Measurements from ENCODE around the gene WDR37.

DNA sequence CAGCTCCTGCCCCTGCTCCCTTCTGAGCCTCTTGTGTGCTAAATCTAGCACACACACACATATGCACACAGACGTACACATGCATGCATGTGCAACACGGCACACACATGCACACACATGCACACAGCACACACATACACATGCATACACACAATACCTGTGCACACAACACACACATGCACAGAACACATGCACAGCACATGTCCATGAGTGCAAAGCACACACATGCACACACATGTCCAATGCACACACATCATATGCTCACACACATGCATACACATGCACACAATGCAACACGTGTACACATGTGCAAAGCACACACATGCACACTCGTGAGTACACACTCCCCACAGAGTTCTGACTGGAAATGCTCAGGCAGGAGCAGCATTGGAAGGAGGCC, 115.0 kb downstream of the WDR37 start:
- TF ChIP-seq, protein P1, sequence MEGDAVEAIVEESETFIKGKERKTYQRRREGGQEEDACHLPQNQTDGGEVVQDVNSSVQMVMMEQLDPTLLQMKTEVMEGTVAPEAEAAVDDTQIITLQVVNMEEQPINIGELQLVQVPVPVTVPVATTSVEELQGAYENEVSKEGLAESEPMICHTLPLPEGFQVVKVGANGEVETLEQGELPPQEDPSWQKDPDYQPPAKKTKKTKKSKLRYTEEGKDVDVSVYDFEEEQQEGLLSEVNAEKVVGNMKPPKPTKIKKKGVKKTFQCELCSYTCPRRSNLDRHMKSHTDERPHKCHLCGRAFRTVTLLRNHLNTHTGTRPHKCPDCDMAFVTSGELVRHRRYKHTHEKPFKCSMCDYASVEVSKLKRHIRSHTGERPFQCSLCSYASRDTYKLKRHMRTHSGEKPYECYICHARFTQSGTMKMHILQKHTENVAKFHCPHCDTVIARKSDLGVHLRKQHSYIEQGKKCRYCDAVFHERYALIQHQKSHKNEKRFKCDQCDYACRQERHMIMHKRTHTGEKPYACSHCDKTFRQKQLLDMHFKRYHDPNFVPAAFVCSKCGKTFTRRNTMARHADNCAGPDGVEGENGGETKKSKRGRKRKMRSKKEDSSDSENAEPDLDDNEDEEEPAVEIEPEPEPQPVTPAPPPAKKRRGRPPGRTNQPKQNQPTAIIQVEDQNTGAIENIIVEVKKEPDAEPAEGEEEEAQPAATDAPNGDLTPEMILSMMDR (IDR thresholded peaks at IDR 0.05) = no peak
- TF ChIP-seq GATA2 (CRISPR knock-in tag; IDR thresholded peaks at IDR 0.05) (no peak), CHD2 (IDR thresholded peaks at IDR 0.05; ENCODE audit: low read length, partially characterized antibody) (no peak), RAD21 (IDR thresholded peaks at IDR 0.05; ENCODE audit: low read length) (no peak), RFX5 (IDR thresholded peaks at IDR 0.05; ENCODE audit: low read length) (no peak), SIN3A (IDR thresholded peaks at IDR 0.05; ENCODE audit: borderline replicate concordance, low read depth, low read length) (no peak)
- TF ChIP-seq, protein P2, sequence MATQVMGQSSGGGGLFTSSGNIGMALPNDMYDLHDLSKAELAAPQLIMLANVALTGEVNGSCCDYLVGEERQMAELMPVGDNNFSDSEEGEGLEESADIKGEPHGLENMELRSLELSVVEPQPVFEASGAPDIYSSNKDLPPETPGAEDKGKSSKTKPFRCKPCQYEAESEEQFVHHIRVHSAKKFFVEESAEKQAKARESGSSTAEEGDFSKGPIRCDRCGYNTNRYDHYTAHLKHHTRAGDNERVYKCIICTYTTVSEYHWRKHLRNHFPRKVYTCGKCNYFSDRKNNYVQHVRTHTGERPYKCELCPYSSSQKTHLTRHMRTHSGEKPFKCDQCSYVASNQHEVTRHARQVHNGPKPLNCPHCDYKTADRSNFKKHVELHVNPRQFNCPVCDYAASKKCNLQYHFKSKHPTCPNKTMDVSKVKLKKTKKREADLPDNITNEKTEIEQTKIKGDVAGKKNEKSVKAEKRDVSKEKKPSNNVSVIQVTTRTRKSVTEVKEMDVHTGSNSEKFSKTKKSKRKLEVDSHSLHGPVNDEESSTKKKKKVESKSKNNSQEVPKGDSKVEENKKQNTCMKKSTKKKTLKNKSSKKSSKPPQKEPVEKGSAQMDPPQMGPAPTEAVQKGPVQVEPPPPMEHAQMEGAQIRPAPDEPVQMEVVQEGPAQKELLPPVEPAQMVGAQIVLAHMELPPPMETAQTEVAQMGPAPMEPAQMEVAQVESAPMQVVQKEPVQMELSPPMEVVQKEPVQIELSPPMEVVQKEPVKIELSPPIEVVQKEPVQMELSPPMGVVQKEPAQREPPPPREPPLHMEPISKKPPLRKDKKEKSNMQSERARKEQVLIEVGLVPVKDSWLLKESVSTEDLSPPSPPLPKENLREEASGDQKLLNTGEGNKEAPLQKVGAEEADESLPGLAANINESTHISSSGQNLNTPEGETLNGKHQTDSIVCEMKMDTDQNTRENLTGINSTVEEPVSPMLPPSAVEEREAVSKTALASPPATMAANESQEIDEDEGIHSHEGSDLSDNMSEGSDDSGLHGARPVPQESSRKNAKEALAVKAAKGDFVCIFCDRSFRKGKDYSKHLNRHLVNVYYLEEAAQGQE (IDR thresholded peaks at IDR 0.05; ENCODE audit: low read depth, low read length) = no peak
